ENCODE measurements around the gene CD209.
"Not testable (repeated sequence)": the region's sequence is repeated elsewhere in the genome, so short reads cannot be mapped to it uniquely, and the experiment has no call there.

CD209 gene

DNA sequence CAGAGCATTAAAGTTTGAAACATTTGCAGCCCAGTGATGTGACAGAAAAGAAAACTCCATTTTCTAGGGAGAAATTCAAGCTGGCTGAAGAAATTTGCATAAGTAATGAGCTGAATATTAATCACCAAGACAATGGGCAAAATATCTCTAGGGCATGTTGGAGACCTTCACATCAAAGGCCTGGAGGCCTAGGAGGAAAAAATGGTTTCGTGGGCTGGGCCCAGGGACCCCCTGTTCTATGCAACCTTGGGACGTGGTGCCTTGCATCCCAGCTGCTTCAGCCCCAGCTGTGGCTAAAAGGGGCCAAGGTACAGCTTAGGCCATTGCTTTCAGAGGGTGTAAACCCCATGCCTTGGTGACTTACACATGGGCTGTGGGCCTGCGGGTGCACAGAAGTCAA lies 10.0 kb upstream of the CD209 start:
- TF ChIP-seq SUZ12 (IDR thresholded peaks at IDR 0.05; ENCODE audit: extremely low read depth, insufficient read depth, insufficient read length) (no peak), ZNF274 (IDR thresholded peaks at IDR 0.05; ENCODE audit: low read depth, low read length) (no peak), YY1 (IDR thresholded peaks at IDR 0.05; ENCODE audit: insufficient read depth, insufficient read length) (no peak)
- no peak overlapping the region for H3K4me3 ChIP-seq (ENCODE audit: insufficient read length, low read depth)

DNA sequence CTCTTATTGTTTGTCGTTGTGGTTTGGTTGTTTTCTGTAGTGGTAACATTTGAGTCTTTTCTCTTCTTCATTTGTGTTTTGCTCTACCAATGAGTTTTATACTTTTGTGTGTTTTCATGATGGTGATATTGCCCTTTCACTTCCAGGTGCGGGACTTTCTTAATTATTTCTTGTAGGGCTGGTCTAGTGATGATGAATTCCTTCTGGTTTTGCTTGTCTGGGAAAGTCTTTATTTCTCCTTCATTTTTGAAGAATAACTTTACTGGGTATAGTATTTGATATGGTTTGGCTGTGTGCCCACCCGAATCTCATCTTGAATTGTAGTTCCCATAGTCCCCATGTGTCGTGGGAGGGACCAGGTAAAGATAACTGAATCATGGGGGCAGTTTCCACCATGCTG lies 8.9 kb upstream of the CD209 start:
- H3K27me3 ChIP-seq (ENCODE audit: insufficient read depth, insufficient read length), result no peaks in the 10 kb centered on the region
- no peak for TF ChIP-seq YY1 (IDR thresholded peaks at IDR 0.05; ENCODE audit: insufficient read depth, insufficient read length)
- no peak for TF ChIP-seq ZNF274 (IDR thresholded peaks at IDR 0.05; ENCODE audit: low read depth, low read length)
- TF ChIP-seq SUZ12 (IDR thresholded peaks at IDR 0.05; ENCODE audit: extremely low read depth, insufficient read depth, insufficient read length), result no peak
- peaks cover 33% of the 10 kb centered on the region for H3K9me3 ChIP-seq (ENCODE audit: insufficient read depth, low read length)
- no peak for DNase-seq (ENCODE audit: low read depth, low spot score)
- H3K9ac ChIP-seq (ENCODE audit: insufficient read length, low read depth), result no peak overlapping the region
- peaks cover 1% of the 10 kb centered on the region for H3K4me1 ChIP-seq (ENCODE audit: insufficient read depth, insufficient read length)
- no peaks in the 10 kb centered on the region for H3K36me3 ChIP-seq (ENCODE audit: insufficient read depth, insufficient read length, low read length)
- H3K4me3 ChIP-seq (ENCODE audit: insufficient read length, low read depth), result no peak overlapping the region

More for the DNA sequence above, 10.0 kb upstream of the CD209 start:
- Histone ChIP-seq H3K4me1 (ENCODE audit: insufficient read depth, insufficient read length) (peaks cover 2% of the 10 kb centered on the region), H3K36me3 (ENCODE audit: insufficient read depth, insufficient read length, low read length) (no peaks in the 10 kb centered on the region), H3K9ac (ENCODE audit: insufficient read length, low read depth) (no peak overlapping the region), H3K9me3 (ENCODE audit: insufficient read depth, low read length) (peaks cover 33% of the 10 kb centered on the region), H3K27me3 (ENCODE audit: insufficient read depth, insufficient read length) (no peaks in the 10 kb centered on the region)
- no peak for DNase-seq (ENCODE audit: low read depth, low spot score)

DNA sequence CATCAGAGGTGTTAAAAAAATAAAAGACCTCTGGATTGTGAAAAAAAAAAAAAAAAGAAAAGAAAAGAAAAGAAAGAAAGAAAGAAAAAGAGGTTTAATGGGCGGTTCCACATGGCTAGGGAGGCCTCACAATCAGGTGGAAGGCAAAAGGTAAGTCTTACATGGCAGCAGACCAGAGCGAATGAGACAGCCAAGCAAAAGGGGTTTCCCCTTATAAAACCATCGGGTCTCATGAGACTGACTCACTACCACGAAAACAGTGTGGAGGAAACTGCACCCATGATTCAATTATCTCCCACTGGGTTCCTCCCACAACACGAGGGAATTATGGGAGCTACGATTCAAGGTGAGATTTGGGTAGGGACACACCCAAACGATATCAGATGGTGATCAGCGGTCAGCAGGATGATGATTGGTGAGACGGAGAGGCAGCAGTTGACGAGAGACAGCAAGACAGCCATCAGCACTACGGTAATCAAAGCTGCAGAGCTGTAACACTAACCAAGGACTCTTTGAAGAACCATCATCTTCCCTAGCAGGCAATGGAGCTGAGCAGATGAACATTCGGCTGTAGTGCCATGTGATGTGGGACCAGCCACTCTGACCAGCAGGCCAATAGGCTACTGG lies 3.9 kb upstream of the CD209 start:
- H3K36me3 ChIP-seq (ENCODE audit: insufficient read depth, insufficient read length, low read length), result no peaks in the 10 kb centered on the region
- H3K4me3 ChIP-seq (ENCODE audit: insufficient read length, low read depth), result no peak overlapping the region
- H3K27me3 ChIP-seq (ENCODE audit: insufficient read depth, insufficient read length), result no peaks in the 10 kb centered on the region
- H3K9ac ChIP-seq (ENCODE audit: insufficient read length, low read depth), result no peak overlapping the region
- TF ChIP-seq SUZ12 (IDR thresholded peaks at IDR 0.05; ENCODE audit: extremely low read depth, insufficient read depth, insufficient read length), result no peak
- no peak for TF ChIP-seq YY1 (IDR thresholded peaks at IDR 0.05; ENCODE audit: insufficient read depth, insufficient read length)
- no peak for TF ChIP-seq ZNF274 (IDR thresholded peaks at IDR 0.05; ENCODE audit: low read depth, low read length)
- no peak for DNase-seq (ENCODE audit: low read depth, low spot score)
- no peaks in the 10 kb centered on the region for H3K4me1 ChIP-seq (ENCODE audit: insufficient read depth, insufficient read length)
- H3K9me3 ChIP-seq (ENCODE audit: insufficient read depth, low read length), result peaks cover 3% of the 10 kb centered on the region; the same call in 1 of the 2 replicates

DNA sequence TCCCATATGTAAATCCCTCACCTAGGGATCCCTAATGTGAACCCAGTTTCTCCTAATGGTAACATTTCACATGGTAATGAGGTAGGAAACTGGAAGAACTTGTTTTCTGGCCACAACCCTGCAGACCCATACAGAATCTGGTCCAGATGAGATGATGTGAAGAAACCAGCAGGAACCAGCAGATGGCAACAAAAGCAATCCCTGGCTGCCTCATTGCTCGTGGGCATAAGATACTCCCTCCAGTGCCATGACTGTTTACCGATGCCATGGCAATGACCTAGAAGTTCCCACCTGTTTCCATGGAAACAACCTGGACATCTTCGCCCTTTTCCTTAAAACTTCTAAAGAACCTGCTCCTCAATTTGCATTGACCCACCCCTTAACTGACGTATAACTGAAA lies 1.4 kb upstream of the CD209 start:
- no peaks in the 10 kb centered on the region for H3K36me3 ChIP-seq (ENCODE audit: insufficient read depth, insufficient read length, low read length)
- TF ChIP-seq SUZ12 (IDR thresholded peaks at IDR 0.05; ENCODE audit: extremely low read depth, insufficient read depth, insufficient read length) (no peak), YY1 (IDR thresholded peaks at IDR 0.05; ENCODE audit: insufficient read depth, insufficient read length) (no peak), ZNF274 (IDR thresholded peaks at IDR 0.05; ENCODE audit: low read depth, low read length) (no peak)
- no peak overlapping the region for H3K4me3 ChIP-seq (ENCODE audit: insufficient read length, low read depth)
- peaks cover 4% of the 10 kb centered on the region for H3K27me3 ChIP-seq (ENCODE audit: insufficient read depth, insufficient read length)
- H3K9ac ChIP-seq (ENCODE audit: insufficient read length, low read depth), result no peak overlapping the region
- DNase-seq (ENCODE audit: low read depth, low spot score), result peak; percentile 16
- H3K9me3 ChIP-seq (ENCODE audit: insufficient read depth, low read length), result no peaks in the 10 kb centered on the region
- no peaks in the 10 kb centered on the region for H3K4me1 ChIP-seq (ENCODE audit: insufficient read depth, insufficient read length)

DNA sequence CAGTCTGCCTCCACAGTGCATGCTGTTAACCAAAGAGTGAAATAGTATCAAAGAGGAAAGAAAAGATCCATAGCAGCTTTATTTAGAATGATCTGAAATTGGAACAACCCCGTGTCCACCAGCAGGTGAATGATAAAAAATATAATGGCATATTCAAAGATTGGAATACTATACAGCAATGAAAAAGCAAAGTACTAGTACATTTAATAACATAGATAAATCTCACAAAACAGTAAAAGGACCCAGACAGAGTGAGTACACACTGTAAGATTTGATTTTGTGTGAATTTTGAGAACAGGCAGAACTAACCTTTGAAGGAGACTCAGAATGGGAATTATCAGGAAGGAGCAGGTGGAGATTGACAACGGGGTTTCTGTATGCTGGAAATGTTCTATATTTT lies 837 bp upstream of the CD209 start:
- no peak overlapping the region for H3K4me3 ChIP-seq (ENCODE audit: insufficient read length, low read depth)
- TF ChIP-seq ZNF274 (IDR thresholded peaks at IDR 0.05; ENCODE audit: low read depth, low read length), result no peak
- no peak for TF ChIP-seq SUZ12 (IDR thresholded peaks at IDR 0.05; ENCODE audit: extremely low read depth, insufficient read depth, insufficient read length)
- no peak for TF ChIP-seq YY1 (IDR thresholded peaks at IDR 0.05; ENCODE audit: insufficient read depth, insufficient read length)
- no peaks in the 10 kb centered on the region for H3K9me3 ChIP-seq (ENCODE audit: insufficient read depth, low read length)
- H3K27me3 ChIP-seq (ENCODE audit: insufficient read depth, insufficient read length), result peaks cover 4% of the 10 kb centered on the region
- no peaks in the 10 kb centered on the region for H3K36me3 ChIP-seq (ENCODE audit: insufficient read depth, insufficient read length, low read length)
- no peak for DNase-seq (ENCODE audit: low read depth, low spot score)
- H3K9ac ChIP-seq (ENCODE audit: insufficient read length, low read depth), result no peak overlapping the region
- peaks cover 2% of the 10 kb centered on the region for H3K4me1 ChIP-seq (ENCODE audit: insufficient read depth, insufficient read length)

DNA sequence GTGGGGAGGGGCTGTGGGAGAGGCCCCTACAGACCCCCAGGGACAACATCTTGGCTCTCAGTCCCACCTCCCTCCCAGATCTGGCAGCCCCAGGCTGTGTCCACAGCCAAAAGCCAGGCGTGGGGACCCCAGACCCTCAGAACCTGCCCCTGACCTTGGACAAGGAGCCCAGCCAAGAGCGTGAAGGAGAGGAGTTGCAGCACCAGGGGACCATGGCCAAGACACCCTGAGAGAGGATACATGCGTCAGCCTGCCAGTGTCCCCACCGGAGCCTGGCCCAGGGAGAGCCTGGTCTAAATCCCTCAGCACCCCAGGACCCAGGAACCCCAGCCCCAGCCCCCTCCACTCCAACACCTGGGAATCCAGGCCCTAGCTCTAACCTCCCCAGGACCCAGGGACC lies 1.0 kb downstream of the CD209 start:
- not testable (repeated sequence) for H3K9me3 ChIP-seq (ENCODE audit: insufficient read depth, low read length); H3K36me3 ChIP-seq (ENCODE audit: insufficient read depth, insufficient read length, low read length); DNase-seq (ENCODE audit: low read depth, low spot score); H3K4me1 ChIP-seq (ENCODE audit: insufficient read depth, insufficient read length); H3K27me3 ChIP-seq (ENCODE audit: insufficient read depth, insufficient read length); H3K4me3 ChIP-seq (ENCODE audit: insufficient read length, low read depth); H3K9ac ChIP-seq (ENCODE audit: insufficient read length, low read depth)

DNA sequence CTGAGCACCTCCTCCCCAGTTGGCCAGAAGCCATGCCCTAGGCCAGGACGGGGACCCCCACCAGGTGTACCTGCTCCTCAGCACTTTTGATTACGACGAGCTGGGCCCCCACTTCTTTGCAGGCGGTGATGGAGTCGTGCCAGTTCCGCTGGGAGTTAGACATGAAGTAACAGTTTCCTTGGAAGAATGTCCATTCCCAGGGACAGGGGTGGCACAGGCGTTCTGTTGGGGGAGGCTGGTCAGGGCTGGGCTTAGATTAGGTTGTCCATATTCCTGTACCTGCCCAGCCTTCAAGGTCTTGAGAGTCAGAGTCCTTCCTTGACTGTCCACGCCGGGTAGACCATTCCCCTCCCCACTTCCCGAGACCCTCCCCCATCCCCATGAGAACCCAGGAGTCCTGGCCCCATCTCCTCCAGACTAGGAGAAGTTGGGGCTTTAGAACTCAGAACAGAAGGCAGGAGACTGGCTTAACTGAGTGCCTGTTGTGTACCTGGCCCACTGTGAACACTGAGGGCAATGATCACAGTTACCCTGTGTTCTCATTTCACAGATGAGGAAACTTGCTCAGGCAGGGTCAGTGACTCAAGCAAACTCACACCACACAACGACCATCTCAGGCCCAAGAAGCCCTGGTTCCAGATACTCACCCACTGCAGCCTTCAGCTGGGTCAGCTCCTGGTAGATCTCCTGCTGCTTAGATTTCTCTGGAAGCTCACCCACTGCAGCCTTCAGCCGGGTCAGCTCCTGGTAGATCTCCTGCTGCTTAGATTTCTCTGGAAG lies 2.3 kb downstream of the CD209 start:
- DNase-seq (ENCODE audit: low read depth, low spot score), result no peak
- peaks cover 13% of the 10 kb centered on the region for H3K27me3 ChIP-seq (ENCODE audit: insufficient read depth, insufficient read length)
- no peak for TF ChIP-seq SUZ12 (IDR thresholded peaks at IDR 0.05; ENCODE audit: extremely low read depth, insufficient read depth, insufficient read length)
- no peak for TF ChIP-seq ZNF274 (IDR thresholded peaks at IDR 0.05; ENCODE audit: low read depth, low read length)
- no peak for TF ChIP-seq YY1 (IDR thresholded peaks at IDR 0.05; ENCODE audit: insufficient read depth, insufficient read length)
- no peaks in the 10 kb centered on the region for H3K36me3 ChIP-seq (ENCODE audit: insufficient read depth, insufficient read length, low read length)
- no peak overlapping the region for H3K4me3 ChIP-seq (ENCODE audit: insufficient read length, low read depth)
- H3K9me3 ChIP-seq (ENCODE audit: insufficient read depth, low read length), result no peaks in the 10 kb centered on the region
- no peak overlapping the region for H3K9ac ChIP-seq (ENCODE audit: insufficient read length, low read depth)
- peaks cover 2% of the 10 kb centered on the region for H3K4me1 ChIP-seq (ENCODE audit: insufficient read depth, insufficient read length)

Data from NT2/D1 (cell line).